ENCODE measurements around the gene LYRM4. TPM values are rescaled to one million over a fixed set of nuclear protein-coding genes. Genes with fewer than 3 reads are reported as not detected.

The LYRM4 gene
- total RNA-seq, 1 experiment from 2014 or later: 37.0 TPM

- Histone ChIP-seq H3K79me2 (ENCODE audit: low read depth) (no peaks in the 10 kb centered on the region), H3K4me2 (no peak overlapping the region), H3K4me3 (no peak overlapping the region), H3K36me3 (ENCODE audit: low read depth) (no peaks in the 10 kb centered on the region), H2AFZ (no peak overlapping the region), H4K20me1 (ENCODE audit: insufficient read depth) (no peaks in the 10 kb centered on the region), H3K27ac (no peak overlapping the region), H3K27me3 (ENCODE audit: insufficient read depth, low read depth) (no peaks in the 10 kb centered on the region), H3F3A (ENCODE audit: insufficient read depth, low read depth) (no peaks in the 10 kb centered on the region), H3K4me1 (replicated peaks; ENCODE audit: insufficient read depth) (no peaks in the 10 kb centered on the region), H3K9me2 (ENCODE audit: insufficient read depth) (no peaks in the 10 kb centered on the region), H3K9me3 (ENCODE audit: insufficient read depth, low read depth) (no peaks in the 10 kb centered on the region)
- TF ChIP-seq EZH2 (IDR thresholded peaks at IDR 0.05; ENCODE audit: low read depth): no peak
- TF ChIP-seq, protein P1, sequence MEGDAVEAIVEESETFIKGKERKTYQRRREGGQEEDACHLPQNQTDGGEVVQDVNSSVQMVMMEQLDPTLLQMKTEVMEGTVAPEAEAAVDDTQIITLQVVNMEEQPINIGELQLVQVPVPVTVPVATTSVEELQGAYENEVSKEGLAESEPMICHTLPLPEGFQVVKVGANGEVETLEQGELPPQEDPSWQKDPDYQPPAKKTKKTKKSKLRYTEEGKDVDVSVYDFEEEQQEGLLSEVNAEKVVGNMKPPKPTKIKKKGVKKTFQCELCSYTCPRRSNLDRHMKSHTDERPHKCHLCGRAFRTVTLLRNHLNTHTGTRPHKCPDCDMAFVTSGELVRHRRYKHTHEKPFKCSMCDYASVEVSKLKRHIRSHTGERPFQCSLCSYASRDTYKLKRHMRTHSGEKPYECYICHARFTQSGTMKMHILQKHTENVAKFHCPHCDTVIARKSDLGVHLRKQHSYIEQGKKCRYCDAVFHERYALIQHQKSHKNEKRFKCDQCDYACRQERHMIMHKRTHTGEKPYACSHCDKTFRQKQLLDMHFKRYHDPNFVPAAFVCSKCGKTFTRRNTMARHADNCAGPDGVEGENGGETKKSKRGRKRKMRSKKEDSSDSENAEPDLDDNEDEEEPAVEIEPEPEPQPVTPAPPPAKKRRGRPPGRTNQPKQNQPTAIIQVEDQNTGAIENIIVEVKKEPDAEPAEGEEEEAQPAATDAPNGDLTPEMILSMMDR (conservative IDR thresholded peaks at IDR 0.05): no peak
- no TSS peak for BruUV-seq (replicated peaks)
- CTCF ChIA-PET: no interaction called here
- POLR2A ChIA-PET (ENCODE audit: unreplicated experiment): no interaction called here
- intact Hi-C loops (cut with micrococcal nuclease; ENCODE audit: unreplicated experiment): no loop called here
- DNase-seq: no peak
Measured at GRCh38 chr6:5149159-5149704, 111.5 kb downstream of the LYRM4 start.

DNA sequence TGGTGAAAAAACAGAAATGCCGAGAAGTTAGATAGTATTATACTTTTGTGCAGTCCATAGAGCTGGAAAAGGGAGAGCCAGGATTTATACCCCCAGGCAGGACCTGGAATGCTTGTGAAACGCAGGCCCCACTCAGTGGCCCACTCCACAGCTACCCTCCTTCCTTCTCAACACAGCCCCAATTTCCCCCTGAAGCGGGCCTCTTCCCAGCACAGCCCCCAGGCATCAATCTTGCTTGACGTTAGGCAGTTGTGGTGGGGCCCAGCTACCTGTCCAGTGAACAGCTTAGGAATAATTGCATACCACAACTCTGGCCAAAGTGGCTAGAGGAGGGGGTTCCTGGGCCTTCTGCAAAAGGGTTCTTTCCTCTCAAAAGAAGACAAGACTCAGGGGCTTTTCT is 114.4 kb downstream of the LYRM4 start:
- BruUV-seq (replicated peaks): no TSS peak
- Histone ChIP-seq H3K36me3 (ENCODE audit: low read depth) (no peaks in the 10 kb centered on the region), H3K4me2 (no peak overlapping the region), H3F3A (ENCODE audit: insufficient read depth, low read depth) (no peaks in the 10 kb centered on the region), H3K4me3 (no peak overlapping the region), H3K27me3 (ENCODE audit: insufficient read depth, low read depth) (no peaks in the 10 kb centered on the region), H3K79me2 (ENCODE audit: low read depth) (no peaks in the 10 kb centered on the region), H3K4me1 (replicated peaks; ENCODE audit: insufficient read depth) (no peaks in the 10 kb centered on the region), H4K20me1 (ENCODE audit: insufficient read depth) (no peaks in the 10 kb centered on the region; the same call in 1 of the 2 replicates), H2AFZ (no peak overlapping the region), H3K27ac (no peak overlapping the region), H3K9me2 (ENCODE audit: insufficient read depth) (no peaks in the 10 kb centered on the region), H3K9me3 (ENCODE audit: insufficient read depth, low read depth) (no peaks in the 10 kb centered on the region)
- POLR2A ChIA-PET (ENCODE audit: unreplicated experiment): no interaction called here
- intact Hi-C loops (cut with micrococcal nuclease; ENCODE audit: unreplicated experiment): no loop called here
- TF ChIP-seq, protein P1 (conservative IDR thresholded peaks at IDR 0.05): no peak
- no peak for TF ChIP-seq EZH2 (IDR thresholded peaks at IDR 0.05; ENCODE audit: low read depth)
- no peak for DNase-seq
- CTCF ChIA-PET: no interaction called here

DNA sequence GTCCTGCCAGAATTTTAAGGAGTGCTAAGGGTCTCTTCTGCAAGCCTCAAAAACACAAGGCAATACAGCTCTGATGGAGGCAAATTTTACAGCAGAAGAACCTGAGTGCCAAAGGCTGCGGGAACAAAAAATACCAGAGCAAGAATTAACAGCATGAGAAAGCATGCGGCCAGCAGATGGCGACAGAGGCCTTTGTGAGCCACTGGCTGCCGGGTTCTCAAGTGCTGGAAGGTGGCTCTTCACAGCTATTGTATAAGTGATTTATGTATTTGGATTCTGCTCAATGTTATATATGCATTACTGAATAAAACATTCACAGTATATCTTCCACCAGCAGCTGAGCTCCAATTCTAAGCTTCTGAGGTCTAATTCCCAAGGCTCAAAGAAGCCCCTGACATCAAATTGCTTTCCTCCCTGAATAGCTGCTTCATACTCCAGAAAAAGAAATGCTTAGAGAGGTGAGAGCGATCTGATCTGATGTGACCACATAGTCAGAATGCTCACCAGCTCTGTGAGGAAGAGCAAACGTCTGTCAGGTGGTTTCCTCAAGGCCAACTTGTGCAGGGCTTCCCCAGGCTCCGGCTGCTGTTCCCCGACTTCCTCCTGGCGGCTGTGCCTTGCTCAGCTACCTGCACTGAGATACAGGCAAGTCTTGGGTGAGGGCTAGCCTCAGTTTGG is 117.0 kb downstream of the LYRM4 start:
- no peaks in the 10 kb centered on the region for H3K9me3 ChIP-seq (ENCODE audit: insufficient read depth, low read depth)
- no peaks in the 10 kb centered on the region; the same call in 1 of the 2 replicates for H4K20me1 ChIP-seq (ENCODE audit: insufficient read depth)
- BruUV-seq (replicated peaks): no TSS peak
- DNase-seq: peak; percentile 46 to 77
- intact Hi-C loops (cut with micrococcal nuclease; ENCODE audit: unreplicated experiment): loop anchor here (1.0 to 5.0 kb wide), 6 partner anchors 86 to 1403 kb away; no protein-coding TSS in a partner anchor
- ChIA-PET CTCF (interaction anchor here (0.5 to 1.2 kb wide), 6 partner anchors 116 to 529 kb away, joined by 3 to 9 read pairs (median 3); no protein-coding TSS in a partner anchor), POLR2A (ENCODE audit: unreplicated experiment) (interaction anchor here (0.6 kb wide), 1 partner anchor 1238 kb away, joined by 3 read pairs; no protein-coding TSS in a partner anchor)
- no peaks in the 10 kb centered on the region for H3K4me1 ChIP-seq (replicated peaks; ENCODE audit: insufficient read depth)
- H3K4me3 ChIP-seq: no peak overlapping the region
- H3K36me3 ChIP-seq (ENCODE audit: low read depth): no peaks in the 10 kb centered on the region
- H3K4me2 ChIP-seq: no peak overlapping the region
- H3K27me3 ChIP-seq (ENCODE audit: insufficient read depth, low read depth): no peaks in the 10 kb centered on the region
- TF ChIP-seq, protein P1 (conservative IDR thresholded peaks at IDR 0.05): peak; percentile 85
- TF ChIP-seq EZH2 (IDR thresholded peaks at IDR 0.05; ENCODE audit: low read depth): no peak
- no peaks in the 10 kb centered on the region for H3K9me2 ChIP-seq (ENCODE audit: insufficient read depth)
- H3F3A ChIP-seq (ENCODE audit: insufficient read depth, low read depth): no peaks in the 10 kb centered on the region
- no peak overlapping the region for H3K27ac ChIP-seq
- H2AFZ ChIP-seq: no peak overlapping the region
- H3K79me2 ChIP-seq (ENCODE audit: low read depth): no peaks in the 10 kb centered on the region
